Sciatic nerve (tissue), 2 donors: ENCODE results near the gene SYNGR2. TPM values are rescaled to one million over a fixed set of nuclear protein-coding genes. Genes with fewer than 3 reads are reported as not detected.
A peak's percentile ranks its signal among the peaks of the same experiment; 100 is the strongest.
"Not testable (repeated sequence)": the region's sequence is repeated elsewhere in the genome, so short reads cannot be mapped to it uniquely, and the experiment has no call there.

Experiments used
- ATAC-seq: fragments of 200-7000 bp; cut with Tn5 transposase; one replicate; pipeline ENCODE4 v1.9.1; 2020; ENCODE audit warnings: mild to moderate bottlenecking, moderate library complexity
- DNase-seq: peaks from one replicate; pipeline ENCODE4 v3.0.0-alpha.2; 2020; ENCODE audit warnings: low spot score
- intact Hi-C: fragments of 100-400 bp; cut with DNase I; formaldehyde crosslinking; loops from one replicate; pipeline ENCODE4 v1.14.2; 2022
- total RNA-seq: library from RNA; stranded (reverse); fragmentation: NEBNext Ultra II Directional; extraction: Animal tissue kit (Norgen Biotek cat#: 25700); gene quantifications from one replicate; pipeline ENCODE4 v1.2.1, GENCODE V29; 2021
- donor health status: DM: no; HTN: no; CAD: no.
- donor health status: DM: no; HTN: no; CAD: no.

Gene SYNGR2
- total RNA-seq, 1 donor from 2014 or later: 73.6 TPM

DNA sequence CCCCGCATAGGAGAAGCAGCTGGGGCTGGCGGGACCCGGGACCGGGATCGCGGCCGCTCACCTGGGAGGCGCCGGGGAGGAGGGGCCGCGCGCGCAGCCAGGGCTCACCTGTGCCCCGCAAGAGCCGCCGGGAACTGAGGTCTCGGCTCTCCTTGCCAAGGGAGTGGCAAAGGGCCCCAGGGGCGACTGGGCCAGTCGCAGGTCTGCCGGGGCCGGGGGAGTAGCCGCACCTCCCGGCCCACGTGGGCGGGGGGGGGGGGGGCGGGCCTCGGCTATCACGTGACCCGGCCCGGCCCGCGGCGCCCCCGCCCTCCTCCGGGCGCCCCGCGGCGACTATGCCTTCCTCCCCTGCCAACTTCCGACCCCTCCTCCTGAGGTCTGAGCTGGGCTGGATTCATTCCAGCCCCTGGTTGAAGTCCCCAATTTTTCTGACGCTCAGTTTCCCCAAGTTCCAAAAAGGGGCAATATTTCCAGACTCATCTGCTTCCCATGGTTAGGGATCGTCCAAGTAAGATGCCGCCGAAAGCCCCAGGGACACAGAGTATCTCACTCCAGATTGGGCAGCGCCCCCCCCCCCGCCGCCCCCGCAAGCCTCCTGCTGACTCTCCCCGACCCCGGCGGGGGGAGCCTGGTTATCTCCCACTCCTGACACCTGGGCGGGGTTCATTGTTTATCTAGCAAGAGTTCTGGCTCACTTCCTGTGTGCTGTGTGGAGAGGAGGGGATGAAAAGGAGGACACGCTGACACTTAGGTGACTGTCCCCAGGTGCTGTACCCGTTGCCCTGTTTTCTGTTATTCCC lies 39.6 kb upstream of the SYNGR2 start, which contains the start of gene TMC6:
TSS of gene TMC6 (minus strand) at position 205 of the 800 bp plus-strand sequence. CDS start 1,923 bp downstream, outside the sequence.
- ATAC-seq (no peak), DNase-seq (peak; percentile 65)
- intact Hi-C loops: loop anchor here (10.0 kb wide), 1 partner anchor 236 kb away; the partner anchor contains the start of gene SOCS3

DNA sequence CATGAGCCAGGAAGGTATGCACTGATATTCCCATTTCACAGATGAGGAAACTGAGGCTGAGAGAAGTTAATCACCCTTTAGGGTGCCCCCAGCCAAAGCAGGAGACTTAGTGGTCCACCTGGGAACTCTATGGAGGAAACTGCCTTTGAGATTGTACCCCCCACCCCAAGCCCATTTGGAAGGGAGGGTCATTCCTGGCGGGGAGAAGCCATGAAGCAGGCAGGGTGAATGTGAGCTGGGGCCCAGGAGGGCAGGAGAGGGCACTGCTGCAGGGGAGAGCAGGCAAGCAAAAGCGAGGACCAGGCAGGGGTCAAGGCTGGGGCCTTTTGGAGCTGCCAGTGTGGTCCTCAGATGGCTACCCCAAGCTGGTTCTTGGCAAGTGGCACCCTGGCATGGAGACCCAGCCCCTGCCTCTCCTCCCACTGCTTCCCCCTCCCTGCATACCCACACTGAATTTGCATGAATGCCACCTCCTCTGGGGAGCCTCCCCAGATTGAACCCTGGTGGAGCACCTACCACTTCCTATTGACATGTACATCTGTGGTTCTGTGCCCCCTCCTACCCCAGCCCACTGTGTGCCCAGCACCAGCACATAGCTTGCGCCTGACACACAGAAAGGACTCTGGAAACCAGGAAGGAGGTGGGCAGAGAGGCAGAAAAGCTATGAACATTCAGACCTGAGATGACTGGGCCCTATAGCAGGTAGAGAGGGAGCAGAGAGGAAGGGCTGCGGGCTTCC lies 38.9 kb upstream of the SYNGR2 start:
- intact Hi-C loops: loop anchor here (10.0 kb wide), 1 partner anchor 235 kb away; the partner anchor contains the start of gene SOCS3
- ATAC-seq (no peak), DNase-seq (peak; percentile 60)

DNA sequence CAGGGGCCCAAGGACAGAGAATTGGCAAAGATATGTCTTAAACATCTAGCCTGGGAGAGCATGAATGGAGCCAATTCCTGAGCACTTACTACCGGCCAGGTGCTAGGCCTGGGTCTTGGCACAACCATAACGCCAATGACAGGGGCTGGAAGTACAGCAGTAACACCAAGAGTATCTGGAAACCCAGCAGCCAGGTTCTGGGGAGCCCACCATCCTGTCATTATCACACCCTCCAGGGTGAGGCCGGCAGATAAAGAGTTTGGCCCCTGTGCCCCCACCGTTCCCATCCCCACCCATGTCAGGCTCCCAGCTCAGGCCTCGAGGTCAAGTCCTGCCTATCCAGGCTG lies 38.3 kb upstream of the SYNGR2 start:
- intact Hi-C loops: no loop called here
- DNase-seq (peak; percentile 56), ATAC-seq (no peak)

DNA sequence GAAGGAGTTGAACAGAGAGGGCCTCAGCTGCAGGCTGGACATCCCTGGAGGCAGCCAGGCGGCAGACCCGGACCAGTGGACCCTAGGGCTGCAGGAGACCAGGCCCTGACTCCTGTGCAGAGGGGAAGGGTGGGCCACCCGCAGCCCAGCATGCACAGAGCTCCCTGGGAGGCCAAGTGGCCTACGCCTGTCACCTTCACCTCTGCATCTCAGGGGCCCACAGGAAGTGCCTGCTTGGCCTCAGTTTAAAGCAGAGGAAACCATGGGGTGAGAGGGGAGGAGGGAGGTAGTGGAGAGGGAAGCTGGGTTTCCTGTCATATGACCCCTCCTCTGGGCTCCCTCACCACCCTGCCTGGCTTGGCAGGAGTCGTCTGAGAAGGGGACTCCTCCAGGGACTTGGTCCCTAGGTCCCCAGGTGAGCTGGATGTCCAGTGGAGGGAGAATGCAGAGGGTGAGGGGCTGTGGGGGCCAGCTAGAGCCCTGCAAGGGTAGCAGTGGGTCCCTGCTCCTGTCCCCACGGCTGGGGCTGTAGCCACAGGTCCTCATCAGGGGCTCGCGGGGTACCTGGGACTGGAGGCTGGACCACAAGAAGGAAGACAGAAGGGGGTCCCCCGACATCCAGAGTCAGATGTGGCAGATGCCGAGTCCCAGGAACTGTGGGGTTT lies 37.8 kb upstream of the SYNGR2 start, which contains the start of gene TMC8:
TSS of gene TMC8 (plus strand) at position 335 of the 665 bp plus-strand sequence. CDS start 818 bp downstream, outside the sequence.
- DNase-seq: peak; percentile 71

DNA sequence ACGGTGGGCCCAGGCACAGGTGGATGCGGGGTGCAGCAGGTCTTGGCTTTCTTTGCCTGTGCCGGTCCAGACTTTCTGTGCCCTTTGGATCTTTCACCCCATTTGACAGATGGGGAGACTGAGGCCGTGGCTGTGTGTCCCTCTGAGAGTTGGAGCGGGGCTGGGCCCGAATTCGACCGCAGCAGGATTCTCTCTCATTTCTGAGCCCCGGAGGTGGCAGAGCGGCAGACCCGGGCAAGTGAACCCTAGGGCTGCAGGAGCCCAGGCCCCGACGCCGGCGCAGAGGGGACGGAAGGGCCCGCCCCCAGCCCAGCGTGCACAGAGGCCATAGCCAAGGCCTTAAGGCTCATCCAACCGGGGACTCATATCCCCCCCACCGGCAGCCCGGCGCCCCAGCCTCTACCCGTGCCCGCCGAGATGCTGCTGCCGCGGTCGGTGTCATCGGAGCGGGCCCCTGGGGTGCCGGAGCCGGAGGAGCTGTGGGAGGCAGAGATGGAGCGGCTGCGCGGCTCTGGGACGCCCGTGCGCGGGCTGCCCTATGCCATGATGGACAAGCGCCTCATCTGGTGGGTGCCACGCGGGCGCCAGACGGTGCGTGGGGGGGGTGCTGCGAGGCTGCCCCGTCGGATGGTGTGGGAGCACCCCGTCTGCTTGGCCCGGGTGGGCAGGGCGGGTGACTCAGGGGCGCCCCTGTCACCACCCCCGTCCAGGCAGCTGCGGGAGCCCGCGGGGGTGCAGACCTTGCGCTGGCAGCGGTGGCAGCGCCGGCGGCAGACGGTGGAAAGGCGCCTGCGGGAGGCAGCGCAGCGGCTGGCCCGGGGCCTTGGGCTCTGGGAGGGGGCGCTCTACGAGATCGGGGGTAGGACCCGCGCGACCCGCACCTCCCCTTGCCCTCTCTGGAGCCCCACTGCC lies 37.0 kb upstream of the SYNGR2 start:
- ATAC-seq (no peak), DNase-seq (peak; percentile 68)
- intact Hi-C loops: no loop called here

More for the DNA sequence above, 37.8 kb upstream of the SYNGR2 start, which contains the start of gene TMC8:
- intact Hi-C loops: no loop called here
- peak; percentile 3 for ATAC-seq

DNA sequence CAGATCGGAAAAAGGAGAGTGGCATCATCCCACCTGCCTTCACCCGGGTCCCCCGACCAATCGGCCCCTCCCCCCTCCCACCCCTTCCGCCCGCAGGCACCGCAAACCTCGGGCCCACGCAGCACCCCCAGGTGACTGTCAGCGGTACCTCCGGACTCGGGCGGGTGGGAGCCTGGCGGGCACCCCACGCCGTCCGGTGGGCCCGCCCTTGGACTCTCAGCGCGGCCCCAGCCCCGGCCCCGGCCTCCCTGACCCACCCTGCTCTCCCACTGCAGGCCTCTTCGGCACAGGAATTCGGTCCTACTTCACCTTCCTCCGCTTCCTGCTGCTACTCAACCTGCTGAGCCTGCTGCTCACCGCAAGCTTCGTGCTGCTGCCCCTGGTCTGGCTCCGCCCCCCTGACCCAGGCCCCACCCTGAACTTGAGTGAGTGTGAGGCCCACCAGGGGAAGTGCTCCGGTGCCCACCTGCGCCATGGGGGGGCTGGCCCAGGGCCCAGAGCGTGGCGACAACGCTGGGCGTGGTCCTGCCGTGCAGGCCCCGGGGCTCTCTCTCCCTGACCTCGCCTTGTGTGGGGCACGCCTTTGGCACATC lies 36.2 kb upstream of the SYNGR2 start:
- intact Hi-C loops: no loop called here
- ATAC-seq: no peak
- peak; percentile 60 for DNase-seq

DNA sequence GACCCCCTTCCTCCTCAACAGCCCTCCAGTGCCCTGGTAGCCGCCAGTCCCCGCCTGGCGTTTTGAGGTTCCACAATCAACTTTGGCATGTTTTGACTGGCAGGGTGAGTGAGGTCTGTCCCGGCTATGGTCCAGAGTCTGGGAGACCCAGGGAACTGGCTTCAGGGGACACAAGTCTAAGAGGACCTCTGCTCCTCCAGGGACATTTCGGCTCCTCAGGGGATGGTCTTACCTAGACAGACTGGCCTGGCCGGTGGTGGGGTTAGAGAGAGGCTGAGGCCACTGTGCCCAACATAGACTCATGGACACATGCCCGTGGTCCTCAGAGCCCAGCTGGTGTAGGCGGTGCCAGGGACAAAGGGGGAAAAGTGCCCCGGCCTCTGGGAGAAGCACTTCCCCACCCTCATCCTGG lies 35.6 kb upstream of the SYNGR2 start:
- intact Hi-C loops: no loop called here
- no peak for ATAC-seq
- no peak for DNase-seq

DNA sequence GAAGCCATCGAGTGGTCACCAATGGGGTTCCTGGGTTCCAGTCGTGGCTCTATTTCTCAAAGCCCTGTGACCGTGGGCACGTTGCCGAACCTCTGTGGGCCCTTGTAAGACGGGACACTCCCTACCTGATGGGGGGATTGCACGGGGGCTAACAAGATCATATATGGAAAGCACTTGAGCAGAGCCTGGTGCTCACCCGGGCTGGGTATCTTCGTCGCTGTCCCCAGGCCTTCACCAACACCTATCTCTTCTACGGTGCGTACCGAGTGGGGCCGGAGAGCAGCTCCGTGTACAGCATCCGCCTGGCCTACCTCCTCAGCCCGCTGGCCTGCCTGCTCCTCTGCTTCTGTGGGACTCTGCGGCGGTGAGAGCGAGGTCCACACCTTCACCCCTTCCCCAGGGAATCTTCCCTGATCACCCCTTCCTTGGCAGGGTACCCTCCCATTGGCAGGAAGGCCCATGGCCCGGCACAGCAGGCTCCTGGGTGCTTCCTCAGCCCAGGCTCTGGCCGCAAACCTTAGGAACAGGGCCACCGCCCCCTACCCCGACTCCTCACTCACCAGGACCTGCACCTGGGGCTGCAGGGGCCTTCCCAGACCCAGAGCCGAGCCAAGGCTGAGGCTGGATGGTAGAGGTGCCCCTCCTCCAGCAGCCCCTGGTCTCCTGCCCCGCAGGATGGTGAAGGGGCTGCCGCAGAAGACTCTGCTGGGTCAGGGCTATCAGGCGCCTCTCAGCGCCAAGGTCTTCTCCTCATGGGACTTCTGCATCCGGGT lies 35.0 kb upstream of the SYNGR2 start:
- DNase-seq (no peak), ATAC-seq (no peak)
- intact Hi-C loops: no loop called here

DNA sequence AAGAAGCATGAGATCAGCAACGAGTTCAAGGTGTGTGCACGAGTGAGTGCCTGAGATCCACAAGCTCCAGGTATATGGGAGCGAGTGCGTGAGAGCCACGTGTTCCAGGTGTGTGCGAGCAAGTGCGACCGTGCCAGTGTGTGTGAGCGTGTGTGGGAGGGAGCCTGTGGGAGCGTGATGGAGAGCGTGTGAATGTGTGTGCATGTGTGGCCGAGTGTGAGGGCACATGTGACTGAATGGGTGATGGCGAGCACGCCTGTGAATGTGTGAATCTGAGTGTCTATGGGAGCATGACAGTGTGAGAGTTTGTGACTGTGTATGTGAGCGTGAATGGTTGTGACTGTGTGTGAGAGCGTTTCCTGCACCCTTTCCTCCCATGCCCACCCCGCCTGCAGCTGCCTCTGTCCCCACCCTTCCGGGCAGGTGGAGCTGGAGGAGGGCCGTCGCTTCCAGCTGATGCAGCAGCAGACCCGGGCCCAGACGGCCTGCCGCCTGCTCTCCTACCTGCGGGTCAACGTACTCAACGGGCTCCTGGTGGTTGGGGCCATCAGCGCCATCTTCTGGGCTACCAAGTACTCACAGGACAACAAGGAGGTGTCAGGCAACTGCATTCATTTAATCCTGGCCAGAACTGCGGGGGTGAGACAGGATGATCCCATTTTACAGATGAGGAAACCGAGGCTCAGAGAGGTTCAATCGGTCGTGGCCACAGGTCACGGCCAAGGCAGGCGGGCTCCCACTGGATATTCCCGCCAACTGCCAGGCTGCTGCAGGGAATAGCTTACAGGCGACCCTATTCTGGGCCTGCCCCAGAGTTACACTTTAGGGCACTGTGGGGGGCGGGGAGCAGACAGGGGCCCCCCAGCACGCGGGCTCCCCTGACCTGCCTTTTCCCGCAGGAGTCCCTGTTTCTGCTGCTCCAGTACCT lies 34.1 kb upstream of the SYNGR2 start:
- intact Hi-C loops: no loop called here
- peak; percentile 66 for DNase-seq
- no peak for ATAC-seq

DNA sequence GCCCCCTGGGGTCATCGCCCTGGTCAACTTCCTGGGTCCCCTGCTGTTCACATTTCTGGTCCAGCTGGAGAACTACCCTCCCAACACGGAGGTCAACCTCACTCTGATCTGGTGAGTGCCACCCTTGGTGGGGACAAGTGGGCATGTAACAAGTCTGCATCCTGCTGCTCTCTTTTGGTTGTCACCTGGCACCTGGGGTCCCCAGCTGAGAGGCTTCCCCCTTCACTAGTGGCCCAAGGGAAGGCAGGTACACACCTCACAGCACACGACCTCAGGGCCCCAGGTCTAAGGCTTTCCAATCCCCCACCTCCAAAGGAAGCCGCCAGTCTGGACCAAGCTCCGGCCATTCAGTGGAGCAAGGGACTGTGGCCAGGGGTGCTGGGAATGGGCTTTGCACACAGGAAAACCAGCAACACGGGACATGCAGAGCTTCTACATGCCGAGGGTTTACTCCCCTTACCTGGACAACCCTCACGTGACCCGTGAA lies 33.4 kb upstream of the SYNGR2 start:
- peak; percentile 54 for DNase-seq
- intact Hi-C loops: no loop called here
- ATAC-seq: no peak

DNA sequence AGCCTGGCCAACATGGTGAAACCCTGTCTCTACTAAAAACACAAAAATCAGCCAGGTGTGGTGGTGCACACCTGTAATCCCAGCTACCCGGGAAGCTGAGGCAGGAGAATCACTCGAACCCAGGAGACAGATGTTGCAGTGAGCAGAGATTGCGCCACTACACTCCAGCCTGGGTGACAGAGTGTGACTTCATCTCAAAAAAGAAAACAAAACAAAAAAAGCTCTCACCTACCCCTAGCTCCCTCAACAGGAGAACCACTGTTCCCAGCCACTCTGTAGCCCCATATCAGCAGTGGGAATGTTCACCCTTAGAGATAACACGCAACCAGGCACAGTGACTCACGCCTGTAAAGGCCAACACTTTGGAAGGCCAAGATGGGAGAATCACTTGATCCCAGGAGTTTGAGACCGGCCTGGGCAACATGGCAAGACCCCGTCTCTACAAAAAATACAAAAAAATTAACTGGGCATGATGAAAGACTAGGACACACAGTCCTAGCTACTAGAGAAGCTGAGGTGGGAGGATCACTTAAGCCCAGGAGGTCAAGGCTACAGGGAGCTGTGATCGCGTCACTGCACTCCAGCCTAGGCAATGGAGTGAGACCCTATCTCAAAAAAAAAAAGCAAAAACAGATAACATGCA lies 32.4 kb upstream of the SYNGR2 start:
- no peak for ATAC-seq
- intact Hi-C loops: no loop called here
- no peak for DNase-seq

DNA sequence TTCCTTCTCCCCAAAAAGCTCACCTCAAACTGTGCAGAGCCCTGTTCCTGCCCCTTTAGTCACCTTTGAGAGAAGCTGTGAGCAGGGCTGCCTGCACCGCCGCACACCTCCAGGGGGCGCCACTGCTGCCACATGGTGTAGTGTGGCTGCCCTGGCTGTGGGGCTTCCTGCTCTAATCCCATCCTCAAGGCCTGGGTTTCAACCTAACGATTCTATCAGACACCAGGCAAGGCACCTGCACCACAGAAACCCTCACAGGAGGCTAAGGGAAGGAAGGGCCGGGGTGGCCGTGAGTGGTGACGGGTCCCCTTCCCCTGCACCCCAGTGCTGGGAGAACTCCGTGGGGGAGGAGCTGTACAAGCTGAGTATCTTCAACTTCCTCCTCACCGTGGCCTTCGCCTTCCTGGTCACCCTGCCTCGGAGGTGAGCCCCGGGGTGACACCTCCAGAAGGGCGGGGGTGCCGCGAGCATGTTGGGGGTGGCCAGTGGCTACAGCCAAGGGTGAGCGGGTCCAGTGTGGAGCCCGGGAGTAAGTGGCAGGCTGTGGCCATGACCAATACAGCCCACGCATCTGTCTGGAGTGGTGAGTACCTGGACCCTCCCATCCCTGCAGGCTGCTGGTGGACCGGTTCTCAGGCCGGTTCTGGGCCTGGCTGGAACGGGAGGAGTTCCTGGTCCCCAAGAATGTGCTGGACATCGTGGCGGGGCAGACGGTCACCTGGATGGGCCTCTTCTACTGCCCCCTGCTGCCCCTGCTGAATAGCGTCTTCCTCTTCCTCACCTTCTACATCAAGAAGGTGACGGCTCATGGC lies 30.8 kb upstream of the SYNGR2 start:
- DNase-seq: no peak
- intact Hi-C loops: no loop called here
- no peak for ATAC-seq

DNA sequence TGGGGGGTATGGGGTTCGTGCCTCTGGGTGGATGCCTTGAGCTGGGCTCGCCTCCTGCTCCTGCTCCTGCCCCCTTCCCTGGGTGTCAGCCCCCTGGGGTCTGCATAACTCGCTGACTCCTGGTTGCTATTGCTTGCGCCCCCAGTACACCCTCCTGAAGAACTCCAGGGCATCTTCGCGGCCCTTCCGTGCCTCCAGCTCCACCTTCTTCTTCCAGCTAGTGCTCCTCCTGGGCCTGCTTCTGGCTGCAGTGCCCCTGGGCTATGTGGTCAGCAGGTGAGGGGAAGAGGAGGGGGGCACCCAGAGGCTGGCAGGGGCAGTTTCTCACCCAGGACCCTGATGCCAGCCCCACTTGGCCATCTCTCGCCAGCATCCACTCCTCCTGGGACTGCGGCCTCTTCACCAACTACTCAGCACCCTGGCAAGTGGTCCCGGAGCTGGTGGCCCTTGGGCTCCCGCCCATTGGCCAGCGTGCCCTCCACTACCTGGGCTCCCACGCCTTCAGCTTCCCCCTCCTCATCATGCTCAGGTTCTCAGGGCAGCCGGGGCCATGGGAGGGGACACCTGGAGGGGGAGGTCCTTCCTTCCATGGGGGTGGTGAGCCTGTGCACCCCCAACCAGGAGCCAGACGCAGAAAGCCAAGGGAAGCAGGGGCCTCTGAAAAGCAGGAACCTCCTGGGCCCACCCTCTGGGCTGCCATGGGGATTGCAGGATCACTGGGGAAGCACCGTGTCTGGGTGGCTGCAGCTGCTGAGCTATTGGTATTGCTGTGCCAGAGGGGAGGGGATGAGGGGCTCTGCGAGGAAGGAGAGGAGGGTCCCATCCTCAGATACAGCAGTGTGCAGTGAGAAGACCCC lies 29.9 kb upstream of the SYNGR2 start:
- intact Hi-C loops: no loop called here
- ATAC-seq (no peak), DNase-seq (no peak)

DNA sequence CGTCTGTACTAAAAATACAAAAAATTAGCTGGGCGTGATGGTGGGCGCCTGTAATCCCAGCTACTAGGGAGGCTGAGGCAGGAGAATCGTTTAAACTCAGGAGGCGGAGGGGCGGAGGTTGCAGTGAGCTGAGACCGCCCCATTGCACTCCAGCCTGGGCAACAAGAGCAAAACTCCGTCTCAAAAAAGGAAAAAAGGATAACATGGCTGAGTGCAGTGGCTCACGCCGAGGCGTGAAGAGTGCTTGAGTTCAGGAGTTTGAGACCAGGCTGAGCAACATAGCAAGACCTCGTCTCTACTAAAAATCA lies 28.6 kb upstream of the SYNGR2 start:
- intact Hi-C loops, ATAC-seq, DNase-seq: not testable (repeated sequence)
